EL (cell line): ENCODE results near the gene RUNX1.

Experiments used
- DNase-seq: peaks from one replicate; pipeline ENCODE4 v3.0.0-alpha.2; 2016

The RUNX1 gene

GRCh38 chr21:34840693-34841092 lies 208.4 kb downstream of the RUNX1 start:
- DNase-seq: no peak

DNA sequence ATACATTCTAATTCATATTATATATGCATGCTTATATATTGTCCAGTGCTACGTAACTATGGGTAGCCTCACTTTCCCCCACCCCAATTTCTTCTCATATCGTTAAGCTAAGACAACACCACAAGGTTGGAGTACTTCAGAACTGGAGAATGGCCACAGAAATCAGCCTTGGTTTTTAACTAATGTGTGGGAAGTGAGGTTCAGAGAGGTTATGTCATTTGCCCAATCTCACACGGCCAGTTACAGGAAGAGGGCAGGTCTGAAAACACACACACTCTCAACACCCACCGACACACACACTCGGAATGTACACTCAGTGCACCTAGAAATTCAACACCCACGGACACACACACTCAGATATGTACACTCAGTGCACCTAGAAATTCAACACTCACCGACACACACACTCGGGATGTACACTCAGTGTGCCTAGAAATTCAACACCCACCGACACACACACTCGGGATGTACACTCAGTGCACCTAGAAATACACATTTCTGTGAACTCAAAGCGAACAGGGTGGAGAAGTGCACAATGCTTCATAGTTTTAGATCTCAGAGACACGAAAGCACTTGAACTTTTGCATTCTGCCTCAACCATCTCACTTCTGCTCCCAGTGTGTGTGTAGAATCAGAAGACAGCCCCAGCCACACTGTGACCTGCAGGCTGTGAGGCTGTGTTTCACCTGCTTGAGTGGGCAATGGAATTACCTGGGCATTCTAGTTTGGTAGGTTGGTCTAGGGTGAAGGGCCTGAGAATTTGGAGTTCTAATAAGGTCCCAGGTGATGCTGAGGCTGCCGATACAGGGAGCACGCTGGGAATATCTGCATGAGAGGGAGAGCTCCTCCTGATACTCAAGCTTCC lies 209.9 kb downstream of the RUNX1 start:
- no peak for DNase-seq

GRCh38 chr21:34836933-34837505 lies 212.1 kb downstream of the RUNX1 start:
- DNase-seq: no peak

GRCh38 chr21:34836103-34836932 lies 212.8 kb downstream of the RUNX1 start:
- peak; percentile 100 for DNase-seq

DNA sequence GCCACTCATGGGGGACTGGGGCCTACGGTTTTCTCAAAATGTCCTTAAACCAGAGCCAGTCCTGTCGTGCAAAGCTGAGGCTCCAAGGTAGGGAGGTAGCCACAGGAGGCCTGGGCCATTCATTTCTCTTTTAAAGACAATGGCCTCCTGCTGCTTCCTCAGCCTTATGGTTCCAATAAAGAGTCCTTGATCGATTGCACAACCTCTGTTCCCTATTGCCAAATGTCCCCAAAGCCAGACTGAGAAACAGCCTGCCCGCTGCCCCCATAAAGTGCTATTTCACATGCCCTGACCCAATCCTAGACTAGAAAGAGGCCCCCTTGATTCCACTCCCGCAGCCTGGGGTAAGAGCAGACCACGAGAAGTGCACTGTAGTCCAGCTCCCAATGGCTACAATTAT lies 213.6 kb downstream of the RUNX1 start:
- peak; percentile 36 for DNase-seq

DNA sequence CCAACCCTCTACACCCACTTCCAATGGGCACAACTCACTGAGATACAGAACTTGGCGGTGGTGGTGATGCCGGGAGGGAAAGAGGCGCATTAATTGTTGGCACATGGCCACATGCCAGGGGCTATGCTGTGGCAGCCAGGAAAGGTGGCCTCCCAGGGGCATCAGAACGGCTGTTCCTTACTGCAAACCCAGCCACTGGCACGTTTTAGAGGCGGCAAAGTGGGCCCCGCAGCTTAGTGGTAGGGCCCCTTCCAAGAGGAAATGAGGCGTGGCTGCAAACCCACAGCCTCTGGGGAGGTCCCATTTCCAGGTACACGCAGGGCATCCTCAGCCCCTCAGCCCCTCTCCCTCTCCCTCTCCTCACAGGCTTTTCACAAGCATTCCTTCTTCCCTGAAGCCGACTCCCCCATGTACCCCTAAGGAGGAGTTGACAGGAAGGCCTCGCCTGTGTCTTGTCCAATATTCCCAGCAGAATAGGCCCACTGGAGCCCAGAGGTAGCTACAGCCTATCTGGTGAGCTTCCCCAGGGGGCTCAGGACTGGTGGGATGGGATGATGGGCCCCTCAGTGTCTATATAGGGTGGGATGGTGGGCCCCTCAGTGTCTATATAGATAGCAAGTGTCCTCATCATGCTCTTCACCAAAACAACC lies 214.1 kb downstream of the RUNX1 start:
- no peak for DNase-seq

DNA sequence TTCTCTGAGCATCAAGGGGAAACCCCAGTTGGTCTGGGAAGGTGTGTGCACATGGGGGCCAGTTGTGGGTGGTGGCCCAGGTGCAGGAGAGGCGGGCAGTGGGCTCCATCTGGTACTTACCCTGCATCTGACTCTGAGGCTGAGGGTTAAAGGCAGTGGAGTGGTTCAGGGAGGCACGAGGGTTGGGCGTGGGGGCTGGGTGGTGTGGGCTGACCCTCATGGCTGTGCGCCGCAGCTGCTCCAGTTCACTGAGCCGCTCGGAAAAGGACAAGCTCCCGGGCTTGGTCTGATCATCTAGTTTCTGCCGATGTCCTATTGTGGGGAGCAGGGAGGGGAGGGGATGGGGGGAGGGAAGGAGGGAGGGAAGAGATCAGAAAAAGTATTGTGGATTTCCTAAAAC lies 214.8 kb downstream of the RUNX1 start:
- no peak for DNase-seq

DNA sequence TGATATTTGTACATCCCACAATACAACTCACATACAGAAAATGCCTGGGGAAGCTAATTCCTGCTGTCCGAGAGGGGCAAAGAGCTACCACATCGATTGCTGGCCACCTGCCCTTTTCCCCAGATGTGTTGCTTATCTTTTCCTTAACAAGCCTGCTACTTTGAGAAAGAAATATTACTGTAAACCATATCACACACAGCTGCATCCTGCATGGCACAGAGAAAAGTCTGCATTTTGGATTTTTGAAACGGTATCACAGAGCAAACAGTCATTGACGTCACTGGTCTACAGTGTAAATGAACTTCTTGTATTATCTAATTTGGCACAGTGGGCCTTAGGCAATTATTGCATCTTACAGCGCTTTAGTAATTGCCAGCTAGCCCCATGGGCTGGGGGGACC lies 215.6 kb downstream of the RUNX1 start:
- no peak for DNase-seq

DNA sequence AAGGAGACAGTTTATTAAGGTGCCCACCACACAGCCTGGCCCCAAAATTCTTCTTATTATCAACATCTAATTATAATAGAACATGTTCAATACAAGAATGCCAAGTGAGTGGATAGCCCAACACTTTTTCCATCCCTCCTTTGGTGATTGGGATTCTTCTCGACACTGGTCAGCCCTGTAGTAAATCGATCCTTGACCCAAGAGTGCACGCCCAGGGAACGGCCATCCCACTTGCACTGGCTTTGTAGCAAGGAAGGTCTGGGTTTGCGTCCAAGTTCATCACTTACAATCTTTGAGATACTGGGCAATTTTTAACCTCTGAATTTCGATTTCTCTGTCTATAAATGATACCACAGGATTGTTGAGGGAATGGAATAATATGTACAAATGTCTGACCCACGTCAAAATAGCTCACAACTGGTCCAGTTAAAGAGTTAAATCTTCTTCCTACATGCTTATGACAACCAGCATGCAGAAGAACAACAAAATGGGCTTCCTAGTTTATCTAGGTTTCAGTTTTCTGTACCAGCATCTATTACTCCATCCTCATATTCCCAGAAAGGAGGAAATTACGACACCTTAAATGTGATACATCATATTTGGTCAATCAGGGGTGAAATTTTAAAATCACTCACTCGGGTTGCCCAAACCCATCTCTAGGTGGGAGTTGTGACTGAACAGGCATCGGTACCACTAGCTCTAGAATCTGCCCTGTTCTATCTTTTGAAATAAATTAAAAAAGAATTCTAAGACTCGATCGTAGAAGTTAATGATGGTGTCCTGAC lies 218.5 kb downstream of the RUNX1 start:
- DNase-seq: no peak

GRCh38 chr21:34827445-34828235 lies 221.5 kb downstream of the RUNX1 start:
- DNase-seq: no peak

GRCh38 chr21:34826836-34827235 lies 222.3 kb downstream of the RUNX1 start:
- no peak for DNase-seq

DNA sequence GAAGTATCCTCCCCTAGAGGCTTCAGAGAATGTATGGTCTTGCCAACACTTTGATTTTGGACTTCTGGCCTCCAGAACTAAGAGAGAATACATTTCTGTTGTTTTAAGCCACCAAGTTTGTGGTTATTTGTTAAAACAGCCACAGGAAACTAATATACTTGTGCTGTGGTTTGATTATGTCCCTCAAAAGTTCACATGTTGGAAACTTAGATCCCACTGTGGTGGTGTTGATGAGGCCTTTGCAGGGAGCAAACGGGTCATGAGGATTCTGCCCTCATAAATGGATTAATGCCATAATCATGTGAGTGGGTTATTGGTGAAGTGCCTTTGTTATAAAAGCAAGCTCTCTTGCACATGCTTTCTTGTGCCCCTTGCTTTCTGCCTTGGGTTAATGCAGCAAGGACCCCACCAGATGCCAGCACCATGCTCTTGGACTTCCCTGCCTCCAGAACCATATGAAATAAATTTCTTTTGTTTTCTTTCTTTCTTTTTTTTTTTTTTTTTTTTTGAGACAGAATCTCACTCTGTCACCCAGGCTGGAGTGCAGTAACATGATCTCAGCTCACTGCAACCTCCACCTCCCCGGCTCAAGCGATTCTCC lies 223.1 kb downstream of the RUNX1 start:
- no peak for DNase-seq

DNA sequence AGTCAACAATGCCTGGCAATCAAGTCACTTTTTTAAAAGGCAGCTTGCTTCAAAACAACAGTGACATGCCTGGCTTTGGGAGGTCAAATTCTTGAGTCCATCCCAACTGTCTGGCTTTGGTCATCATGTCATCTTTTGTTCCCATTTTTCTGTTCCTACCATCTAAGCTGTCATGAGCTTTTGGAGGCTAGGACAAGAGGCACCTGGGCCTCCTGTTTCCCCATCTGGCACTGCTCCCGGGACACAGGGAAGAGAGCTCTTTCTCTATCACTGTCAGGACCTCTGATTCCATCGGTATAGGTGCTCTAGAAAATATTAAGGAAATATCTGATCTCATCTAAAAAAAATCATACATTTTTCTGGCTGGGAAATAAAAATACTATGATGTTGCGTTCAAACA lies 224.0 kb downstream of the RUNX1 start:
- no peak for DNase-seq

DNA sequence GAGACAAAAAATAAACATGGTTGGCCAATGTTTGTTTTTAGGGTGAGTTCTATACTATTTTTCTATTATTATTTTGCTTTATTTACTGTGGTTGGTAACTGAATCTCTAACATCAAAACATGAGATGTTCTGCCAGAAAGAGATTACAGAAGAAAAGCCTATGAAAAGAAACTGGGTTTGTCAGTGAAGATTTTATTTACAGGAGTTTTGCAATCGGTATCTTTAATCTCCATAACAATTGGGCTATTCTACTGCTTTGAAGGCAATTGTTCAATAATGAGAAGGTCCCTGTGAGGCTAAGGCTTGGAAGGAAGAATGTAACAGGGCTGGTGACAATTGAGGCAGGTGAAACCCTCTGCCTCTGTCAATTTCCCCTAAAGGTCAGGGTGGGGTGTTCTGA lies 224.8 kb downstream of the RUNX1 start:
- DNase-seq: no peak

DNA sequence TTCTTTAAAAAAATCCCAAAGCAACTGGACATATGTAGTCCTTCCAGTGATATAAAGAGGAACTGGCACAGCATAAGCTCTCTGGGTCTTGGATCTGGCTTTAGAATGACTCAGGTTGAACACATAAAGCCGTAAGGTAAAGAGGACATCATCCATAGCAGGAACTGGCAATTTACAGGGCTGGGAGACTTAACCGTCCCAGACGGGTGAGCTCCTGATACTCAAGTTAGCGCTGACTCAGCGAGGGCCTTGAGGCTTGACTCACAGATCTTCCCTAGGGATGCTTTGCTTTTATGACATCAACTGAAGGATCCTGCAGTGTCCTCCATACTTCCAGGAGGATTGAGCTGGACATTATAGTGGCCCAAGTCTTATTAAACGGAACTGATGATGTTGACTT lies 226.2 kb downstream of the RUNX1 start:
- peak; percentile 62 for DNase-seq

DNA sequence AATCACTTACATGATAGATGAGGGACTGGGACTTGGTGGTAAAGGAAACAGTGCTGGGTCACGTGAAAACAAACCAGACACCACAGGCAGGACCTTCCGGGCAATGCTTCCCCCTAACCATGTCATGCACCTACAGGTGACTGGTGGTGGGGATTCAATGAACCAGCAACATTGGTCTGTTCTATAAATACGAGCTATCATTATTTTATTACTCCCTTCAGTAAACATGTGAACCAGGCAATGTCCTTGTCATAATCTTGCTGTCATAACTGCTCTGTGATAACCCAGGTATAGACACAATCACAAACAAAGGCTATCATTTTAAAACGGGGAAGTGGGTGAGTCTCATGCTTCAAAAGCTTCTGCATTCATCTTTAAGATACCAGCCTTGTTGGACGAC lies 226.9 kb downstream of the RUNX1 start:
- DNase-seq: no peak

DNA sequence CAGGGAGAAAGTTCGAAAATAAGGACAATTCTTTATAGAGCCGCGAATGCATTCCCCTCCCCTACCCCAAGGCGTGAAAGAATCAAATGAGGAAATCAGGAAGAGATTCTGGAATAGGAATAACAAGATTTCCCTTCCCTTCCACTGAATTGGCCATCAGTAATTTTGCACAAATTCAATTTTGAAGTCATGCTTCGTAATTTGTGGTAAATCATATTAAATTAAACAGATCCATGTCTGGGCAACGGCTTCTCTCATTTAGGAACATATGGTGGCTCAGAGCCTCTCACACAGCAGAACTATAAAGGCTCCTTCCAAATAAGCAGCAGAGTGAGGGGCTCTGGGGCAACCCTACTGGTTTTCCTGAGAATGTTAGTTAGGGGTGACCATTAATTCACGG lies 227.4 kb downstream of the RUNX1 start:
- DNase-seq: no peak

- no peak for DNase-seq
Observed at GRCh38 chr21:34820051-34820450, 229.1 kb downstream of the RUNX1 start.

- DNase-seq: no peak
Observed at GRCh38 chr21:34819357-34819999, 229.6 kb downstream of the RUNX1 start.

DNA sequence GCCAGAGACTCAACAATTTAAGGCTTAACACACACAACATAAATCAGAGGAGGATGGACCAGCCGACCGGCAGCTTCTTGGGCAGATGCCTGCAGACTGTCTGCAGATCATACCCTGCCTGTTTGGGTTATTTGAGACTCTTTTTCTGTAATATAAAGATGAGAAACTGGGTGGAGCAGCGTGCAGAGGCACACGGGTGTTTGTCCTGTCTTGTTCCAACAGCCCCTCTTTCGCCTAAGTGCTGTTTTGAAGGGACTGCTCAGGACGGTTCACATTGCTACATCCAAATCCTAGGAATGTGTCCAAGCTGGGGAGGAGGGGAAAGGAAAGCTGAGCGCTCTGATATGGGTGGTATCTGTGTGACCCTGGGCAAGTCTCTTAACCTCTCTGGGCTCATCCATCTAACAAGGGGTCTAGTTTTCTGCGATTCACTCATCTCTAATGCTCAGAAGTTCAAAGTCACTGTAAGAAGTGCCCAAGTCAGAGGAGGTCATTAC lies 230.4 kb downstream of the RUNX1 start:
- DNase-seq: no peak
